A673 (cell line): ENCODE measurements around the gene DMC1.

ENCODE experiments used
- CTCF ChIP-seq: fragments of 300-800, 200-600 bp; sonication (generic); conservative IDR thresholded peaks from 2 replicates; pipeline ENCODE4 v1.5.1; 2017; ENCODE audit warnings: low read depth, mild to moderate bottlenecking, antibody characterized with exemption, low read length, moderate library complexity, mixed read lengths
- EZH2 ChIP-seq: fragments of 200-600 bp; sonication (generic); IDR thresholded peaks from 2 replicates; pipeline ENCODE4 v1.6.1; 2017; ENCODE audit warnings: borderline replicate concordance, low read depth, mild to moderate bottlenecking, mixed read lengths, antibody characterized with exemption, low read length; ENCODE audit not compliant: poor library complexity, severe bottlenecking

GRCh38 chr22:38489561-38490145 lies 80.3 kb downstream of the DMC1 start:
- TF ChIP-seq CTCF (no peak), EZH2 (no peak)
